T47D (cell line): Measurements from ENCODE around the gene ADH1B.
"Not testable (repeated sequence)": the region's sequence is repeated elsewhere in the genome, so short reads cannot be mapped to it uniquely, and the experiment has no call there.

Experiments
- DNase-seq, 2 experiments: peaks; one replicate each; pipeline versions ENCODE4 v3.0.0 to v3.0.0-alpha.2; 2011 to 2012; ENCODE audit warnings: low read depth in 1 of 2, low spot score in 1 of 2
- JUND ChIP-seq: IDR thresholded peaks from 2 replicates; pipeline ENCODE4 v1.6.1; 2012; ENCODE audit warnings: low read depth
- in situ Hi-C: cut with HindIII; loops from 2 replicates; pipeline ENCODE4 v1.10.0; 2016; ENCODE audit warnings: low sequenced_read_pairs, low pct_unique_long_range_greater_than_20kb

Gene ADH1B

GRCh38 chr4:99349338-99349737 lies 28.1 kb upstream of the ADH1B start:
- TF ChIP-seq JUND = no peak
- in situ Hi-C loops = no loop called here
- DNase-seq = no peak

GRCh38 chr4:99342624-99343023 lies 21.4 kb upstream of the ADH1B start:
- DNase-seq, in situ Hi-C loops: not testable (repeated sequence)

- no peak for DNase-seq
- TF ChIP-seq JUND = no peak
- in situ Hi-C loops = no loop called here
Measured at GRCh38 chr4:99341426-99341825, 20.2 kb upstream of the ADH1B start.

- no peak for TF ChIP-seq JUND
- in situ Hi-C loops = no loop called here
- DNase-seq = no peak
Measured at GRCh38 chr4:99339172-99339571, 18.0 kb upstream of the ADH1B start.

- in situ Hi-C loops = no loop called here
- TF ChIP-seq JUND = no peak
- DNase-seq = no peak
Measured at GRCh38 chr4:99336553-99336952, 15.4 kb upstream of the ADH1B start.

GRCh38 chr4:99334880-99335279 lies 13.7 kb upstream of the ADH1B start:
- no peak for TF ChIP-seq JUND
- in situ Hi-C loops = no loop called here
- DNase-seq = no peak

- in situ Hi-C loops = no loop called here
- TF ChIP-seq JUND = no peak
- no peak for DNase-seq
Measured at GRCh38 chr4:99330648-99331047, 9.4 kb upstream of the ADH1B start.

- in situ Hi-C loops = no loop called here
- no peak for TF ChIP-seq JUND
Measured at GRCh38 chr4:99329876-99330275, 8.7 kb upstream of the ADH1B start.

GRCh38 chr4:99324979-99325378 lies 3.8 kb upstream of the ADH1B start:
- no peak for TF ChIP-seq JUND
- in situ Hi-C loops = no loop called here
- DNase-seq = peak in 1 of 2 experiments; percentile 35

More at GRCh38 chr4:99329876-99330275, 8.7 kb upstream of the ADH1B start:
- no peak for DNase-seq

GRCh38 chr4:99324361-99324760 lies 3.2 kb upstream of the ADH1B start:
- TF ChIP-seq JUND = no peak
- no peak for DNase-seq
- in situ Hi-C loops = no loop called here

GRCh38 chr4:99323756-99324155 lies 2.6 kb upstream of the ADH1B start:
- DNase-seq = no peak
- in situ Hi-C loops = no loop called here
- TF ChIP-seq JUND = no peak

- DNase-seq, in situ Hi-C loops: not testable (repeated sequence)
Measured at GRCh38 chr4:99317811-99318210, 3.4 kb downstream of the ADH1B start.

- DNase-seq = no peak
- in situ Hi-C loops = no loop called here
- TF ChIP-seq JUND = no peak
Measured at GRCh38 chr4:99317354-99317753, 3.8 kb downstream of the ADH1B start.

GRCh38 chr4:99315839-99316238 lies 5.4 kb downstream of the ADH1B start:
- no peak for DNase-seq
- in situ Hi-C loops = no loop called here
- no peak for TF ChIP-seq JUND

GRCh38 chr4:99314211-99314610 lies 7.0 kb downstream of the ADH1B start:
- no peak for TF ChIP-seq JUND
- in situ Hi-C loops = no loop called here
- no peak for DNase-seq
